ENCODE measurements around the gene ETAA1. TPM values are rescaled to one million over a fixed set of nuclear protein-coding genes. Genes with fewer than 3 reads are reported as not detected.

ETAA1 gene
- total RNA-seq, 2 experiments from 2014 or later, result 16.6 to 18.1 TPM

- TF ChIP-seq CTCF (conservative IDR thresholded peaks at IDR 0.05; ENCODE audit: low read length) (no peak), EZH2phosphoT487 (IDR thresholded peaks at IDR 0.05; ENCODE audit: borderline replicate concordance, low read depth, low read length) (no peak)
- BruUV-seq (replicated peaks), result no TSS peak
- Histone ChIP-seq H3K9me2 (ENCODE audit: insufficient read depth, low read length) (no peaks in the 10 kb centered on the region), H3K79me2 (ENCODE audit: insufficient read depth, low read depth, low read length) (no peaks in the 10 kb centered on the region), H3K4me3 (ENCODE audit: low read depth, low read length, poor library complexity, severe bottlenecking) (no peak overlapping the region), H3K27ac (ENCODE audit: low read depth, low read length, poor library complexity, severe bottlenecking) (no peak overlapping the region), H3K4me1 (ENCODE audit: insufficient read depth, low read length, poor library complexity, severe bottlenecking) (no peaks in the 10 kb centered on the region), H3K36me3 (ENCODE audit: insufficient read depth, low read length) (no peaks in the 10 kb centered on the region), H3K9me3 (ENCODE audit: low read length) (no peaks in the 10 kb centered on the region), H3K4me2 (ENCODE audit: low read length) (no peak overlapping the region), H2AFZ (ENCODE audit: low read length) (no peak overlapping the region), H4K20me1 (ENCODE audit: insufficient read depth, low read length) (no peaks in the 10 kb centered on the region)
- intact Hi-C loops (cut with micrococcal nuclease; ENCODE audit: unreplicated experiment), result no loop called here
- DNase-seq (ENCODE audit: low spot score), result no peak
- ChIA-PET POLR2A (no interaction called here), CTCF (ENCODE audit: unreplicated experiment) (no interaction called here)
Observed at GRCh38 chr2:67459761-67460160, 62.6 kb downstream of the ETAA1 start.
